CD4-positive, alpha-beta T cell treated with Interleukin-10 for 1 hour (primary cell): ENCODE data around the gene TRPV6.

ENCODE experiments used
- DNase-seq: peaks from one replicate; pipeline ENCODE4 v3.0.0-alpha.2; 2020

TRPV6 gene

DNA sequence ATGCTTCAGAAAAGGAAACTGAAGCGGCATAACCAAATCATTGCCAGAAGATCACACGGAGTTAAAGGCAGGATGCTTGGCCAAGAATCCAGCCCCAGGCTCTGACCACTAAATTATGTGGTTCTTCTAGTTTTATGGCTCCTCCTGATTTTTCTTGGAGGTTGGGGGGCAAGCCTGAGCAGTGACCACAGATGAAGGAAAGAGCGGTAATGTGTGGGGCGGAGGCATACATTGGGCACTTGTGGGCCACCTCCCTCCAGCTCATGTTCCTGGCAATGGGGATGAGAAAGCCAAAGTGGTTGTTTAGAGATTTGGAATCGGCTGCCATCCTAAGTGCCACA lies 3.2 kb downstream of the TRPV6 start:
- no peak for DNase-seq

DNA sequence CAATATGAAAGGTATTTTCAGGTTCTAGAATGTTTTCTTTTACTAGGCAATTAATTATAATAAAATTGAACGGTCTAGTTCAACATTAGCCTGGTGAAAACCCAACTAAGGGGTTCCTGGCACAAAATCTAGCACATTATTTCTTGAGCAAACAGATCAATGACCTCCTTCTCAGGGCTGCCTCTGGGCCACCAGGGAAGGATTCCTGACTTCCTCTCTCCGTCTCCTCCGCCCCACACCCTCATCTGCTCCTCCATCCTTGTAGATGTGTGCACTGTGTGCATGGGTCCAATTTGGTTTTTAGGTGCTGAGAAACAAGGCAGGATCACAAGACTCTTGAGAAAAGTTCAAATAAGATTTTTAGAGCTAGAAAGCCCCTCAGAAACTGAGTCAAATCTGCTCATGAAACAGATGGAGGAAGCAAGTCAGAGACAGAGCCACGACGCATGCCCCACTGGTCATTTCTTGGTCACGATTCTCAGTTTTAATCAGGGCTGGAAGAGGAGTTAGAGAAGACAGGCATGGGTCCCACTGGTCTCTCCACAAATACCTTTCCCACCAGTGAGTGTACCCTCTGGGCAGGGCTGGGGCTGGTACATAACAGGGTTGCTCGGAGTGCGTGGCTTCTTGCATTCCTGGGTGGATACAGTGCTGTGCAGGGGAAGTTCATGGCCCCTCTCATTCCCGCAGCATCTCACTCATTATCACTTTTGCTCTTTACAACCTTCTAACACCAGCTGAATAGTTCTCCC lies 3.8 kb downstream of the TRPV6 start:
- no peak for DNase-seq

DNA sequence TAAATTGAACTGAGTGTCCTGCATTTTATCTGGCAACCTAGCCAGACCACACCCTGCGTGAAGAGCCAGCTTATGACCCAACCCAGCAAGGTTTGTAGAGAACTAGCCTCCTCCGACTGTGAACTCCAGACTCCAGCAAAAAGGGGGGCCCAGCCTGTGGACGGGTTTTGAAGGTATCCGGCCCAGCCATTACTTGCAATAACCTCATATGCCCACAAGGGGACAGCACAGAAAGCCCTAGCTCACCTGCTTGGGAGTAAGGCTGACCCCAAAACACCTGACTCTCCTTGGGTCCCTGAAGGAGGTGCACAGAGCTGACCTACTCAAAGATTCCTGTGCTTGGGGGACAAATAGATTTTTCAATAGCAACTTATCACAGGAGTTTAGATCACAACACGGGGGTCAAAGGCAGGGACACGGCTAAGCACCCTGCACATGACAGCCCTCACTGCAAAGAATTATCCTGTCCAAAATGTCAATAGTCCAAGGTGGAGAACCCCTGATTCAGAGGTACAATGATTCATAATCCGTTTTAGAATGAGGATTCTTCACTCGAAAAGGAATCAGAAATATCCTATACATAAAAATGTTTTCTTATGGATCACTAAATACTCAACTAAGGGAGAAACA lies 4.6 kb downstream of the TRPV6 start:
- peak; percentile 67 for DNase-seq

DNA sequence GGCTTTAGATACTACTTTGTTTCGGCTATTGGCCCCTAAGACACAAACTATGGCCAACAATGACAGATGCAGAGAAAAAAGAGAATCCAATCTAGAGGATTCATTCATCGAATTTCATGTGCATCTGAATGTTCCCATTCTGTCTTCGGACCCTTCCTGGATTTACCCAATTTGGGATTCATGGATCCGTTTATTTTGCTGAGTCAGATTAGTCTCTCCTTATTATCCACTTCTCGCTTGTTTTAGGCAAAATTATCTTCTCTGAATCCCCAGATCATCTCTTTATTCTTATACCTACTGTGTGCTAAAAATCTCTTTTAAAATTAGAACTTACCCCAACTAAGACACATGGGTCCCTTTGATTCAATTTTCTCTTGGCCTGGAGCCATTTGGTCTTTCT lies 6.5 kb downstream of the TRPV6 start:
- DNase-seq = no peak

DNA sequence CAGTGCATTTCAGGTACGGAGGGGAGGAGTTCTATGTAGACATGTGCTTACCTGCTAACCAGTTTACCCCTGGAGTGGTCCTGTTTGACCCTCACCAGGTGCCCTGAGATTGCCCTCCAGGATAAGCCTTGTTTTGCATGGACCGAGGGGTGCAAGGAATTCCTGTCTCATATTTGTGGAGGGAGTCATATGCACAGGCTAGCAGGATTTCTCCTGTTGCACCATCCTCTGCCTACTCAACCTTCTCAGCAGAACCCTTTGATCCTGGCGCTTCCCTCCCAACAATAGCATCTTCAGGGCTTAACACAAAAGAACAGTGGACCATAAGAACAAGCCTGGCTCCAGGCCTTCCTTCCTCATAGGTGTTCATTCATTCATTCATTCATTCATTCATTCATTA lies 7.2 kb downstream of the TRPV6 start:
- DNase-seq = no peak

DNA sequence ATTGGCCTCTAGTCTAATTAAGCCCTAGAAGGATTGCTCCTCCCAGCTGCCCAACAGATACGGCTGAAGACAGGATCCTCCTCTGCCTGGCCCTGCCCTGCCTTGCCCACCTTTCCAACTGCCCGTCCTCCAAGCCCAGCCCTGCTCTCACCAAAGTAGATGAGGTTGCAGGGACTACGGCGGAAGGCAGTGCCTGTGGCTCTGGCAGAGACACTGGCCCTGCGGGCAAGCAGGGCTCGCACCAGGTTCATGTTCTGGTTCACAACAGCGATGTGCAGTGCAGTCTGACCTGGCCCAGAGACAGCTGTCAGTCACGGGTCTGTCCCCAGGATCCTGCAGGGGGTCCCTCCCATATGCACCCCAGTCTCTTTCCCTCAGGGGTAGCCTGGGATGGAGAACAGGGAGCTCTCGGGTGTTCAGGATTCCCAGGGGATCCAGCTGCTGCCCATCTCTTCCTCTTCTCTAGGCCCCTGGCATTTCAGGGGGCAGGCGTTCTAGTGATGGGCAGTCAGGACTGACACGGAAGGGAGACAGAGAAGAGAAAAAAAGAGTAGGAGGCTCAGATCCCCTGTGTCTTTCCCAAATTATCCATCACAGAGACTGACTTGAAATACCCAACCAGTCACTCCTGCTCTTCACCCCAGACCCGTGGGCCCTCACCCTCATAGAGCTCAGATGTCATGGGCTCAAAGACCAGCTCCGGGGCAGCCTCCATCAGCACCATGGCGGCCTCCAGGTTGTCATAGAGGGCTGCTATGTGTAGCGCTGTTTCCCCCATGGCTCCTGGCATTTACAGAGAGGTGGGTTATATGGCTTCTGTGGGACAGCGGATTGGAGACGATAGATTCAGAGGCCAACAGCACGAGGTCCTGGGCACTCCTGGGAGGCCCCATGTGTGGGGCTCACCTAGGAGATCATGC lies 8.3 kb downstream of the TRPV6 start:
- DNase-seq = no peak

DNA sequence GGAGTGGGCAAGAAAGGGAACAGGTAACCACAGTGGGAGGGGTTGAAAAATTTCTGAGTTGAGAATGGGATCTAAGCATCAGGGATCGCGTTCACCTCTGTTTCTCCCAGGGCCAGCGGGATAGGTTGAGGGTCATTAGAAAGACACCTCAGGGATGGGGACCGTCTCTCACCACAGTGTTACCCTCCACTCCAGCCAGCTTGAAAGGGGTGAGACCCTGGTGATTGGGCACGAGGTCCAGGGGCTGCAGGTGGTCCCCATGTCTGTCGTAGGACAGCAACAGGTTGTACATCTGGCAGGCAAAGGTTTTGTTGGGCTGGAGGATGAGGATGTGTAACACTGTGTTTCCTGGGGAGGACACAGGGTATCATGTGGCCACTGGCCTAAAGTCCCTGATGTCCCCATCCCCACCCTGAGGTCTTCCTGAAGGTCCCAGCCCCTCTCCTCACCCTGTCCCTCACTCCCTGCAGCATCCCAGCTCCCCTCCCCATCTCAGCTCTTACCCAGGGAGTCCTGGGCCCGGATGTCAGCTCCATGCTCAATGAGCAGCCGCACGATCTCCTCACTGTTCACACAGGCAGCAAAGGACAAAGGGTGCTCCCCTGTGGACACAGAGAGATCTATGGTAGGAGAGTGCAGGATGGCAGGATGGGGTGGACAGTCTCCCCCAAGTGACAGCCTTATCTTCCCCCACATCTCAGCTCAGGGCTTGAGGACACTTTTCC lies 9.1 kb downstream of the TRPV6 start:
- DNase-seq = no peak

DNA sequence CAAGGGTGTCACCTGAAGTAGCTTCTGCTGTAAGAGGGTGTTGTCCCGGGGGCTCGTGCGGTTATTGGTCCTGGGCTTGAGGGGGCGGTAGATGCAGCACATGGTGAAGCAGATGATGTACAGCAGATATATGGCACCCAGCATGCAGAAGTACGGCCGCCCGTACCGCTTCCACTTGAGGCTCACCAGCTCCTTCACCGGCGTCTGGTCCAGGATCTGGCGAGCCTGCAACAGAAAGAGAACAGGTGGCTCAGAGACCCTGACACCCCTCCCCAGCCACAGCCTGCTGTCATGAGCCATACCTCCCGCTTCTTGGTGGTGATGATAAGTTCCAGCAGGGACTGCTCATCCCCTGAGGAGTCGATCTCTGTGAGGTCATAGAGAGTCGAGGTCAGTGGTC lies 10.1 kb downstream of the TRPV6 start:
- no peak for DNase-seq

DNA sequence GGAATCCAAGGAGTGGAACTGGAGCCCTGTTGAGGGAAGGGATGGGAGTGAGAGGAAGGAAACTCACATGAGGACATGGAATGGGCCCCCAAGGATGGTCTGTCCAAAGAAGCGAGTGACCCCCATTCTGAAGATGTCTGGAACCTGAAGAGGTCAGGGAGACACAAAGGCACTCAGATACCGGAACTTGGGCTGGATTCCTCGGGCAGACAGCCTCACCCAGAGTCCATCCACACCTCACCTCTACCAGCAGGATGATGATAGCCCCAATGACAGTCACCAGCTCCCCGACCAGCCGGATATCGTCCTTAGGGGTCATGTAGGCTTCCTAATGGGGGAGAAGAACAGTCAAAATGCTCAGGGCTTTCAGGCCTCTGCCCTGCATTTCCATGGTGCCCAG lies 10.7 kb downstream of the TRPV6 start:
- DNase-seq = no peak

DNA sequence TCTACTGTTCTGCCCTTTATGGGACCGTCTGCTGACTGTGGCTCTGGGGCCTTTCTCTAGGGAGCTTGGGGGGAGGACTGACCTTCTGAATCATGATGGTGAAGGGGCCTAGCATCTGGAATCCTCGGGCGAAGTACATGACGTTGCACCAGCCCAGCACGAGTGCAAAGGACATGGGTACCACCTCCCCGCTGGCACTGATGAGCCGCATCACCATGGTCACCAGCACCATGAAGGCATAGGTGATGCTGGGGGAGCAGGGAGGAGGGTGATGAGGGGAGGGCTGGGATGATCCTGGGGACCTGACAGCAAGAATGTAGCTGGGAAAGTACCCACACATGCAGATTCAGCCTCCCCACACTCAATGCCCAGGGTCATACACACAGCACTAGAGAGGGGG lies 11.1 kb downstream of the TRPV6 start:
- DNase-seq = no peak

DNA sequence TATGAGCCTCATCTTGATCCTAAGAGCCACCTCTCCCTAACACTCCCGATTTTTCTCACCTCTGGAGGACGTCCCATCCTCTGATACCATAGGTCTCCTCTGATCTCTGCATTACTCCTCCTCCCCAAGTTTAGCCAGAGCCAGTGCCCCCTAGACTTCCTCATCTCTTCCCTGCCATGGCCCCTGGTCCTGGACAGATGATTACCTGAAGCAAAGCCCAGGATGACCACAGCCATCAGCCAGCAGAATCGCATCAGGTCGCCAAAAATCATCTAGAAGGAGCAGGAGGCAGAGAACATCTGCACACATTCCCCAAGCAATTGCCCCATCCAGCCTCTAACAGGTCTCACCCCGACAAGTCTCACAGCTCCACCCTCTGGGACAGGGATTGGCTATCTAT lies 11.7 kb downstream of the TRPV6 start:
- DNase-seq = no peak

DNA sequence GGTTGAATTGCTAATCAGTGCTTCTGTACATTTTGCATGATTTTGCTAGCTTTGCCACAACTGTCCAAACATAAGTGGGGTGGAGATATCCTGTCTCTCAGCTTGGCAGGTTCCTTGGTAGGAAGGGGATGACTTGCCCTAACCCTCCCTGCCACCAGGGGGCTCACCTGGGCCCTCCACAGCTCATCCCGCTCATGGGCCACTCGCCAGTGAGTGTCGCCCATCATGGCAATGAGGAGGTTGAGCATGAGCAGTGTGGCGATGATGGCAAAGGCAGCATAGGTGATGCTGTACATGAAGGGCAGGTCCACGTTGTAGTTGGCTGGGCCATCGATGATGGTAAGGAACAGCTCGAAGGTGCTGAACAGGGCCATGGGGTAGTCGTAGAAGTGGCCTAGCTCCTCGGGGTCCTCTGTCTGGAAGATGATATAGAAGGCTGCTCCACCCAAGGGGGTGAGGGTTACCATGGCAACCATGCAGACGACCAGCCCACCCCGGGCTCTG lies 12.2 kb downstream of the TRPV6 start:
- DNase-seq = peak; percentile 21

DNA sequence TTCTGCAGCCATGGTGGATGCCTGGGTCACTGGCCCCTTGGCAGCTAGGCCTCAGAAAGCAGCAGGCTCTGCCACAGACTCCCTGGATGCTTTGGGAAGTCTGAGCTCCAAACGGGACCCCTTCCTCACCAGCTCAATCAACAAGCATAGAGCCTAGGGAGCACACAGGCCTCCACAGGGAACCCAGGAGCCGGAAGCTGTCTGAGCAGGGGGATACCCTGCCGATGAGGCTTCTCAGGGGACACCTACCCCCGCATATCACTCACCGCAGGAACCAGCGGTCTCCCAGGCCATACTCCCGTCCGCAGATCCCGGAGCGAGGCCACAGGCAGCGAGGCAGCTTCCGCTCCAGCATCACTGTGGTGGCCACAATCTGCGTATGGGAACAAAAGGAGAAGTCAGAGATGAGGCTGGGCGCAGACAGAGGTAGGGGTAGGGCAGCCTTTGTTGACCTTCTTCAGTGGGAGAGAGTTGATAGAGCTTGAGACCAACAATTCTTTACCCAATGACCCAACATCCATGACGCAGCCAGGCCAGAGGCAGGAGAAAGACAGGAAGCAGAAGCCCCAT lies 13.4 kb downstream of the TRPV6 start:
- no peak for DNase-seq

DNA sequence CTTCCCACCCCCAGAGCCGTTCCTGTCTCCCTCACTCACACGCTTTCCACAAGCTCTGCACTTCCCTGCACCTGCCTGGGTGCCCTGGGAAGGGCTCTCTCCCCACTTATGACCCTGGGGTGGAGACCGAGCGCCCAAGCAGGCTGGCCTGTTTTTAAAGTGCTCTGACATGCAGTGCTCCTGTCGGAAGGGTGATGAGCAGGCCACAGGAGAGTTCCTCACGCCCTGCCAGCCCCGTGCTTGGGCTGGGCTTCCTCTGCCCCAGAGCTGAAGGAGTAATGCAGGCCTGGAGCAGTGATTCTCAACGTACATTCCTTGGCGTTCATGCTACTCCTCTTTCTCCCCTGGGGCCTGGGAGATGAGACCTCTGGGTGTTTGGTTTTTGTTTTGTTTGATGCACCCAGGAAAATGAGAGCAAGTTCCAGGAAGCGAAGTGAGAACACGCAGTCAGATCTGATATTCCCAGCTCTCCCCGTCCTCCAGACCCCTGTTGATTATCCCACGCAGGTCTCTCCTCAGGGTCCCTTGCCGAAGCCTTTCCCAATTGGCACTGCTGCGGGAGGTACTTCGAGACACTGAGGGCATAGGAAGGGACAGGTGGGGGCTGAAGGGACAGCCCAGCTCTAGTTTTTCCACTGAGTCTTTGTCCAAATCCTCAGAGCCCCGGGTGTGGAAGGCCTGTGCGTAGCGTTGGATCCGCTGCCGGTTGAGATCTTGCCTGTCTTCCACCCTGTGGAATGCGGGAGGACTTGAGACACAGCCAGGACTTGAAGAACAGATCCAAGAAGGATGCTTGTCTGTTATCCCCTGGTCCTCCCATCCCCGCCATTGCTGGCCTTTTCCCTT lies 14.1 kb downstream of the TRPV6 start:
- DNase-seq = no peak

DNA sequence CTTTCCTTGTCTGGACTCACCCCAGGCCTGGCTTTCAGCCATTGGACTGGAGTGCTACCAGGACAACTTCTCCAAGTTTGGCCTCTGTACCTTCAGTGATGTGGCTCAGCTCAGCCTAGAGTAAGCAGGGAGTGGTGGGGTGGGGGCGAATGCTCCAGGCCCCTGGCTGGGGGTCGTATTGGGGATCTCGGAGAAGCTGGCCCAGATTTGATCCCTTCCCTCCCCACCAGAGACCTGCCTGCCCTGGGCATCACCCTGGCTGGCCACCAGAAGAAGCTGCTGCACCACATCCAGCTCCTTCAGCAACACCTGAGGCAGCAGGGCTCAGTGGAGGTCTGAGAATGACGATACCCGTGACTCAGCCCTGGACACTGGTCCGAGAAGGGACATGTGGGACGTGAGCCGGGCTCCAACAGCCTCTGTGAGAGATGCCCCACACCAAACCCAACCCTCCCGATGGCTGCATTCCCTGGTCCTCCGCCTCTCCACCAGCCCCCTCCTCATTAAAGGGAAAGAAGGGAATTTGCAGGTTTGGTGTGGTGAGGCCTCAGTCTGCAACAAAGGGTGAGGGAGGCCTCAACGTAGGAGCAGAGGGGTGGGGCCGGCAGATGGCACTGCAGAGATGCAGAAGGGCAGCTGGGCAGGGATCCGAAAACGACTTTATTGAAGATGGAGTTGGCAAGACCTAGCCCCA lies 14.8 kb downstream of the TRPV6 start:
- DNase-seq = no peak

DNA sequence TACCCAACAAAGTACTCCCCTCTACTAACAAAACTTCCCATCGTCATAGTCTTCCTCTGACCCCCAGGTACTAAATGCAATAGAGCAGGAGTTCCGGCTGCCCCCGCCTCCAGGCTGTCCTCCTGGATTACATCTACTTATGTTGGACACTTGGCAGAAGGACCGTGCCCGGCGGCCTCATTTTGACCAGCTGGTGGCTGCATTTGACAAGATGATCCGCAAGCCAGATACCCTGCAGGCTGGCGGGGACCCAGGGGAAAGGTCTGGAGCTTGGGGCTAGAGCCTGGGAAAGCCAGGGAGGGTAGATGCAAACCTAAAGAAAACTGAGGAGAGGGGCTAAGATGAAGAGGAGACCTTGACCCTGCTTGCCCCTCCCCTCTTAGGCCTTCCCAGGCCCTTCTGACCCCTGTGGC lies 15.4 kb downstream of the TRPV6 start:
- DNase-seq = no peak

DNA sequence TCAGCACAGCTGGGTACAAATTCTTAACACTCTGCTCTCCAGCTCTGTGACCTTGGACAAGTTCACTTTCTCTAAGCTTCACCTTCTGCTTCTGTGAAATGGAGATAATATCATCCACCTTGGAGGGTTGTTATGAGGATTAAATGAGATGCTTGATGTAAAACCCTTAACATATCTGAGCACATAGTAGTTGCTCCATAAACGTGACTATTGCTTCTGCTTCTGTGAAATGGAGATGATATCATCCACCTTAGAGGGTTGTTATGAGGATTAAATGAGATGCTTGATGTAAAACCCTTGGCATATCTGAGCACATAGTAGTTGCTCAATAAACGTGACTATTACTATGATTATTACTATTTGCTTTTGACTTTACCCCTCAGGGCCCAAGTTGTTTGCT lies 16.1 kb downstream of the TRPV6 start:
- DNase-seq = no peak

DNA sequence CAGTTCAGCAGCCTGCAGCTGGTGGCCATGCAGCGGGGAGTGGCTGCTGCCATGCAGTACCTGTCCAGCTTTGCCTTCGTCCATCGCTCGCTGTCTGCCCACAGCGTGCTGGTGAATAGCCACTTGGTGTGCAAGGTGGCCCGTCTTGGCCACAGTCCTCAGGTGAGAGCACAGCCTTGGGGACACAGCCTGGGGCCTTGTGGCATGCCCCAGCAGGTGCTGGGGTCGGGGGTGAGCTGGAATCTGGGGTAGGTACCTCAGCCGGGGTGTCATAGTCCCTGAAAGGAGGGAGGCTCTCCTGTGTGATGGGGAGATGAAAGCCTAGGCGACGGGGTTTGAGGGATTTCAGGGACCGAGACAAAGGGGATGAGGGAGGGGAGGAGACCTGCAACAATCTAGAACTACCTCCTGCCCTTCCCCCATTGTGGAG lies 16.5 kb downstream of the TRPV6 start:
- no peak for DNase-seq

DNA sequence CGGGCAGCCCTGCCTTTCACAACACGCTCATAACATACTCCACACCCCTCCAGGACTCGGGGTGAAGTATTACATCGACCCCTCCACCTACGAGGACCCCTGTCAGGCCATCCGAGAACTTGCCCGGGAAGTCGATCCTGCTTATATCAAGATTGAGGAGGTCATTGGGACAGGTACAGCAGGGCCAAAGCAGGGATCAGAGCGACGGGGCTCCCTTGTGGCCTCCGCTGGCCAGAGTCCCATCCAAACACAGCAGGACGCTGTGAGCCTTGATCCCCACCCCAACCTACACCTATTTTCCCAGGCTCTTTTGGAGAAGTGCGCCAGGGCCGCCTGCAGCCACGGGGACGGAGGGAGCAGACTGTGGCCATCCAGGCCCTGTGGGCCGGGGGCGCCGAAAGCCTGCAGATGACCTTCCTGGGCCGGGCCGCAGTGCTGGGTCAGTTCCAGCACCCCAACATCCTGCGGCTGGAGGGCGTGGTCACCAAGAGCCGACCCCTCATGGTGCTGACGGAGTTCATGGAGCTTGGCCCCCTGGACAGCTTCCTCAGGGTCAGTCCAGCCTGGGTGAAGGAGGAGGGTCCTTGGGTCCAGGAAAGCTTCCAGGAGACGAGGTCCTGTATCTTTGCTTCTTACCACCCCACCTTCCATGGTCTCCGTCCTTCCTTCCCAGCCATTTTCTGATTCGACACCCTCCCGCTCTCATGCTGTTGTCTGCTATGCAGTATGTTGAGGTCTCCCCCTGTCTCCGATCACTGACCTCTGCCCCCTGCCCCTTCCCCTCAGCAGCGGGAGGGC lies 17.2 kb downstream of the TRPV6 start:
- DNase-seq = no peak
